SK-MEL-5 (cell line): ENCODE measurements around the gene BTG4. TPM values are rescaled to one million over a fixed set of nuclear protein-coding genes. Genes with fewer than 3 reads are reported as not detected.
A peak's percentile ranks its signal among the peaks of the same experiment; 100 is the strongest.

ENCODE experiments used
- DNase-seq: peaks from one replicate; pipeline ENCODE4 v3.0.0-alpha.2; 2016; ENCODE audit warnings: low read depth, low spot score
- in situ Hi-C: cut with HindIII; loops from 2 replicates; pipeline ENCODE4 v1.10.0; 2016; ENCODE audit warnings: low sequenced_read_pairs, high pct_unique_total_duplicates, low pct_unique_long_range_greater_than_20kb
- total RNA-seq: library from RNA; depleted of rRNA; stranded (reverse); fragments of >200 nt; shearing (Covaris generic); gene quantifications from 2 replicates; pipeline ENCODE4 v1.2.3, GENCODE V29; 2014

BTG4 gene
- total RNA-seq, 1 experiment from 2014 or later, result not detected

GRCh38 chr11:111539426-111540113 is 27.4 kb upstream of the BTG4 start:
- in situ Hi-C loops, result no loop called here
- no peak for DNase-seq

GRCh38 chr11:111538407-111539114 is 26.4 kb upstream of the BTG4 start:
- no peak for DNase-seq

GRCh38 chr11:111537336-111537860 is 25.2 kb upstream of the BTG4 start:
- in situ Hi-C loops, result no loop called here

More at GRCh38 chr11:111538407-111539114, 26.4 kb upstream of the BTG4 start:
- in situ Hi-C loops, result no loop called here

GRCh38 chr11:111535281-111535680 is 23.1 kb upstream of the BTG4 start:
- in situ Hi-C loops, result no loop called here
- no peak for DNase-seq

More at GRCh38 chr11:111537336-111537860, 25.2 kb upstream of the BTG4 start:
- DNase-seq, result no peak

- no peak for DNase-seq
Observed at GRCh38 chr11:111532365-111532709, 20.2 kb upstream of the BTG4 start.

GRCh38 chr11:111531687-111532364 is 19.6 kb upstream of the BTG4 start:
- DNase-seq, result peak; percentile 12

More at GRCh38 chr11:111532365-111532709, 20.2 kb upstream of the BTG4 start:
- in situ Hi-C loops, result no loop called here

GRCh38 chr11:111531136-111531535 is 18.9 kb upstream of the BTG4 start:
- DNase-seq, result peak; percentile 54
- in situ Hi-C loops, result no loop called here

More at GRCh38 chr11:111531687-111532364, 19.6 kb upstream of the BTG4 start:
- in situ Hi-C loops, result no loop called here

GRCh38 chr11:111530091-111530490 is 17.9 kb upstream of the BTG4 start:
- in situ Hi-C loops, result no loop called here
- no peak for DNase-seq

- in situ Hi-C loops, result no loop called here
- DNase-seq, result peak; percentile 10
Observed at GRCh38 chr11:111528557-111528956, 16.4 kb upstream of the BTG4 start.

GRCh38 chr11:111527279-111527678 is 15.1 kb upstream of the BTG4 start:
- no peak for DNase-seq
- in situ Hi-C loops, result no loop called here

GRCh38 chr11:111526501-111526900 is 14.3 kb upstream of the BTG4 start:
- in situ Hi-C loops, result no loop called here
- no peak for DNase-seq

GRCh38 chr11:111525456-111525855 is 13.3 kb upstream of the BTG4 start:
- in situ Hi-C loops, result no loop called here
- DNase-seq, result no peak

- in situ Hi-C loops, result no loop called here
- DNase-seq, result no peak
Observed at GRCh38 chr11:111524056-111524455, 11.9 kb upstream of the BTG4 start.

GRCh38 chr11:111523343-111523742 is 11.2 kb upstream of the BTG4 start:
- DNase-seq, result peak; percentile 7
- in situ Hi-C loops, result no loop called here

GRCh38 chr11:111522426-111522825 is 10.2 kb upstream of the BTG4 start:
- in situ Hi-C loops, result no loop called here

GRCh38 chr11:111521135-111521534 is 8.9 kb upstream of the BTG4 start:
- DNase-seq, result no peak
- in situ Hi-C loops, result no loop called here

More at GRCh38 chr11:111522426-111522825, 10.2 kb upstream of the BTG4 start:
- no peak for DNase-seq

GRCh38 chr11:111520560-111520959 is 8.4 kb upstream of the BTG4 start:
- in situ Hi-C loops, result no loop called here
- DNase-seq, result no peak

- in situ Hi-C loops, result no loop called here
- no peak for DNase-seq
Observed at GRCh38 chr11:111518668-111519067, 6.5 kb upstream of the BTG4 start.
